Endometrial microvascular endothelial cells (primary cell): Measurements from ENCODE around the gene EPG5. TPM values are rescaled to one million over a fixed set of nuclear protein-coding genes. Genes with fewer than 3 reads are reported as not detected.

Source experiments
- in situ Hi-C: cut with HindIII; loops from 2 replicates; pipeline ENCODE4 v1.10.0; 2017; ENCODE audit warnings: low sequenced_read_pairs, low pct_unique_long_range_greater_than_20kb; ENCODE audit errors: inconsistent ontology term
- total RNA-seq: library from RNA; depleted of rRNA; stranded (reverse); fragments of >200 nt; gene quantifications from one replicate; pipeline ENCODE4 v1.2.3, GENCODE V29; 2015; ENCODE audit errors: inconsistent ontology term

The EPG5 gene
- total RNA-seq, 1 donor from 2014 or later: 21.0 TPM

GRCh38 chr18:45880876-45881558 lies 86.1 kb downstream of the EPG5 start:
- in situ Hi-C loops: no loop called here

GRCh38 chr18:45879681-45880655 lies 87.2 kb downstream of the EPG5 start:
- in situ Hi-C loops: no loop called here

GRCh38 chr18:45877403-45877802 lies 89.7 kb downstream of the EPG5 start:
- in situ Hi-C loops: no loop called here

GRCh38 chr18:45876161-45876560 lies 91.0 kb downstream of the EPG5 start:
- in situ Hi-C loops: no loop called here

- in situ Hi-C loops: no loop called here
Measured at GRCh38 chr18:45874491-45875184, 92.5 kb downstream of the EPG5 start.

GRCh38 chr18:45871431-45872084 lies 95.6 kb downstream of the EPG5 start:
- in situ Hi-C loops: no loop called here

GRCh38 chr18:45870419-45870818 lies 96.7 kb downstream of the EPG5 start:
- in situ Hi-C loops: no loop called here

GRCh38 chr18:45865466-45865865 lies 101.7 kb downstream of the EPG5 start:
- in situ Hi-C loops: no loop called here

GRCh38 chr18:45864081-45864480 lies 103.0 kb downstream of the EPG5 start:
- in situ Hi-C loops: no loop called here

GRCh38 chr18:45863469-45863868 lies 103.7 kb downstream of the EPG5 start:
- in situ Hi-C loops: no loop called here

- in situ Hi-C loops: no loop called here
Measured at GRCh38 chr18:45861926-45862325, 105.2 kb downstream of the EPG5 start.

GRCh38 chr18:45860971-45861370 lies 106.2 kb downstream of the EPG5 start:
- in situ Hi-C loops: no loop called here

GRCh38 chr18:45860492-45860891 lies 106.6 kb downstream of the EPG5 start:
- in situ Hi-C loops: no loop called here

- in situ Hi-C loops: no loop called here
Measured at GRCh38 chr18:45859334-45859733, 107.8 kb downstream of the EPG5 start.

- in situ Hi-C loops: no loop called here
Measured at GRCh38 chr18:45856531-45856930, 110.6 kb downstream of the EPG5 start.

- in situ Hi-C loops: no loop called here
Measured at GRCh38 chr18:45854036-45854586, 113.0 kb downstream of the EPG5 start.

GRCh38 chr18:45852631-45853030 lies 114.5 kb downstream of the EPG5 start:
- in situ Hi-C loops: no loop called here

GRCh38 chr18:45851161-45851925 lies 115.8 kb downstream of the EPG5 start:
- in situ Hi-C loops: no loop called here
